NCI-H2107 treated with DMSO at 0.1 percent for 48 hours (cell line): ENCODE results near the gene ADAMTS2.

Source experiments
- DNase-seq: peaks from one replicate; lab custom pipeline; 2025; ENCODE audit not compliant: unreplicated experiment; lab: John Stamatoyannopoulos, UW

The ADAMTS2 gene

DNA sequence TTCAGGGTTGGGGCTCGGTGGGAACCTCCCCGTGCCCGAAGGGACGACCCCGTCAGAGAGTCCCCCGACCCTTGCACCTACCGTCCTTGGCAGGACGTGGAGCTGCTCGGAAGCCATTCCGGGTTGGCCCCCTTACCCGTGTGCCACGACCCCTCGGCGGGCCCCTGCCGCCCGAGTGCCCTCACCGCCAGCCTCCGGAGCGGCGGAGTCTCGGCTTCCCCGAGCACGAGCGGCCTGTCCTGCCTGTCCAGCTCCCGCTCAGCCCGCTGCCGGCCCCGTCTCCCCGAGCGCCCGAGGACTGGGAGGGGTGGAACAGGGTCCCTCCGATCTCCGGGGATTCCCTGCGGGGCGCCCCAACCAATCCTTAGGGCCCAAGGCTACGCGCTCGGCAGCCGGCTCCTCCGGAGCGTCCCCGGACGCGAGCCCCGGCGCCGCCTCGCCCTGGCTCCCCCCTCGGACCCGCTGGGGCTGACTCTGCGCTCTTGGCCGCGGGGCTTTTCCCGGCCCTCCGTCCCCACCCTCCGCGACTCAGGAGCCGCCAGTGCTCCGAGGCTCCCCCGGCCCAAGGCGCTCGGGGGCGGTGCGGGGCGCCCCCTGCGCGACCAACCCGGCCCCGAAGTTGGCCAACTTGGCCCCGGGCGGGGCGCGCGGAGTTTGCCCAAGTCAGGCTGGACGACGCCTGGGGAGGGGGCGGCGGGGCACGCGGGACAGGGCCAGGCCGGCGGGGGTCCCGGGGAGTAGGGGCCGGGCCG is 654 bp downstream of the ADAMTS2 start:
- DNase-seq: no peak

DNA sequence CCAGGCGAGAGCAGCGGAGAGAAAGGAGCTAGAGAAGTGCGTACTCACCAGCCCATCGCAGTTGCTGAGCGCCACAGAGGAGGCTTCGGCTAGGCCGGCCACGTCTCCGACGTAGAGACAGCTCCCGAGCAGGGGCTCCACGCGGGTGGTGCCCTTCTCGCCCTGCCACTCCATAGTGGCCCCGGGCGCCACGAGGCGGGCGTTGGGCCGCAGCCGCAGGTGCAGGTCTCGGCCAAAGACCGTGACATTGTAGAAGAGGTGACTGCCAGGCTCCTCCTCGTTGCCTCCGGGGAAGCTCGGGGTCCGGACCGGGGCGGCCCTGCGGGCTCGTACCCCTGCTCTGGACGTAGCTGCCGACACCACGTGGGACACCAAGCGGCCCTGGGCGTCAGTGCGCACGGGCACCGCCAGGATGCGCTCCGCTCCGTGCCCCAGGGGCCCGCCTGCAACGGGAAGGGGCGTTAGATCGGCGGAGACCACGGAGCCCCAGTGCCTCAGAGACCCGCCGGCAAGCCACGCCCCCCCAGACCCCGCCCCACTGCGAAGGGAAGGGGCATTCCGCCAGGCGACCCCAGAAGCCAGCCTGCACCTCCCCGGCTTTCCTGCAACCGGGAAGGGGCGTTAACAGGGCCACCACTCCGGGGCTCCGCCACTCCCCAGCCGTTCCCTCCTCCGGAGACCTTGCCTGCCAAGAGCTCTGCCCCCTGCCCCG is 1.4 kb downstream of the ADAMTS2 start:
- no peak for DNase-seq

DNA sequence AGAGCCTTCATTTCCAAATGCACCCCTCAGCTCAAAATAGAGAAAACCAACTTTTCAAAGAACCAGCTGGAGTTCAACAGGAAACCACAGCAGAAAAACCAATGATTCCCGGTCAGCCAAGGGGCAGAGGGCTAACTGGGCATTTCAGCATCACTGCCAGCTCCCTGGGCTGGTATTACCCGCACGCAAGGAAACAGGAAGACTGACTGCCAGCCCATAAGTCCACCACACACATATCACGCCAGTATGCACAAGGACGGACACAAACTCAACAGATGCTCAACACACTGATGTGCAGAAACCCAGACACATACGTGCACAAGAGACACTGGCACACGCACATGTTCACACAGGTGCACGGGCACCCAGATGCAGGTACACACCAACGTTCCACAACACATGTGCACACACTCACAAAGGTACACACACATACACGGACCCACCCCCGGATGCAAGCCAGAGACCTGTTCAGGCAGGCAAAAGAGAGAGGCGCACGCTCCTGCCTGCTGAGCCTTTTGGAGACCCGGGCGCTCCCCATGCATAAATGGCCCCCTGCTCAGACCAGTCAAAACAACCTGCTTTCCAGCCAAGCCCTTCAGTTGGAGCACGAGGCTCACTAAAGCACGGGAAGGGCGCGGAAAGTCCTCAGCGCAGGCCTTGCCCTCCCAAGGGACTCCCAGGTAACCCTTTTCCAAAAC is 2.1 kb downstream of the ADAMTS2 start:
- DNase-seq: no peak

DNA sequence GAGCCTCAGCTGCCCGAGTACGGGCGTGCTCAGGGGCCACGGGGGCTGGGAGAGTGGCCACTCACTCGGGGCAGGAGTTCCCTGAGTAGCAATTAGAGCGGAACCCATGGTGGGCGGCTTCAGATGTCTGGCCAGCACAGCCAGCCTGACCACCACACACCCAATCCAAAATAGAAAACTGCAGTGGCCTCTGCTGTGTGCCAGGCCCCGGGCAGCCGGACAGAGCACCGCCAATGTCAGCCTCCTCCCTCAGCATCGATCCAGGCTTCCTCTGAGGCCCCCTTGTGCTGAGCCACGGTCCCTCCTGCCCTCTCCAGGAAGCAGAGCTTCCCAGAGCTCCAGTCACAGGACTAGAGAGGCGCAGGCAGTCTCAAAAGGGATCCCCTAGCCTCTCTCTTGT is 2.7 kb downstream of the ADAMTS2 start:
- no peak for DNase-seq

DNA sequence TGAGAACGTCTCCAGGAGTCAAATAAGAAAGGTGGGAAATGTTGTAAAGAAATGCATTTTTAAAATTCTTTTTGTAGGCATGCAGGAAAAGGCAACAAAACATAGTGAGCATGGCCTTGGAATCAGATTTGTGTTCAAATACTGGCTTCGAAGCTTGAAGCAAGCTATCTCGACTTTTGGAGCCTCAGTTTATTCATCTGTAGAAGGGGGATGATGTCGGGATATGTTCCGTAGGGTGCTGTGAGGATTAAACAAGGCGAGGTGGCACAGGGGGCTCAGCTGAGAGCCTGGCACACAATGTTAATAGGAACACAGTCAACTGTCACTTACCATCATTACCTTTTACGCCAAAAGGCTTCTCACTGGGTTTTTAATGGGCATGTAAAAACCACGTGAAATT is 4.8 kb downstream of the ADAMTS2 start:
- DNase-seq: no peak

DNA sequence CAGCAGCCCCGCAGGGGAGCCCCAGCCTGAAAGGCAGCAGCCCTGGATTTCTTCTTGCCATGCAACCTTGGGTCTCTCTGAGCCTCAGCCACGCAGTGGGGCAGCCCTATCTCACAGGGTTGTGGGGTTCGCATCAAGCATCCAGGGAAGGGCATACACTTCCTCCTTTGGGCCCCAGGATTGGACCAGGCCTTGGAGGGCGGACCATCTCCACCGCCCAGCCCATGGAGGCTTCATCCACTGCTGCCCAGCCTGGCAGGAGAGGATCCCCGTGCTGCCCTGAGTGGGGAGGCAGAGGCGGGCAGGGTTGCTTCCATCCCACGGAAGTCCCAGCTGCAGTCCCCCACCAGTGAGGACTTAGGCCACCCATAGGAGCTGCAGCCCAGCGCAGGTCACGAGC is 5.3 kb downstream of the ADAMTS2 start:
- no peak for DNase-seq

DNA sequence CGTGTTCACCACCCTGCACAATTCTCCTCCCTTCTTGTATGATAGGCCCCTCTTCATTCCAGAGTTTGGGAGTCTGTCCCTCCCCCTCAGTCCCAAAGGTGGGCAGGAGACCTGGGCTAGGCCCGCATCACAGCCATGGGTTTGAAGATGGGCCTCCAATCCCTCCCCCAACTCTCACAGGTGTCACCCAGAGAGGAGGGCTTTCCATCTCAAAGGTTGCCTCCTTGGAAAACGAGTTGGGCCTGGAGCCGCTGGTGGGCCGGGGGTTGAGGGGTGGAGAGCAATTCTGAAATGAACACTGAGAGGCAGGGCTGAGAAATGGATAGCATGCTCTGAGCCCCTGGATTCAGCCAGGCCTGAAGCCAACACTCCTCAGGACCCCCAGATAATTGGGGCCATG is 6.2 kb downstream of the ADAMTS2 start:
- no peak for DNase-seq

DNA sequence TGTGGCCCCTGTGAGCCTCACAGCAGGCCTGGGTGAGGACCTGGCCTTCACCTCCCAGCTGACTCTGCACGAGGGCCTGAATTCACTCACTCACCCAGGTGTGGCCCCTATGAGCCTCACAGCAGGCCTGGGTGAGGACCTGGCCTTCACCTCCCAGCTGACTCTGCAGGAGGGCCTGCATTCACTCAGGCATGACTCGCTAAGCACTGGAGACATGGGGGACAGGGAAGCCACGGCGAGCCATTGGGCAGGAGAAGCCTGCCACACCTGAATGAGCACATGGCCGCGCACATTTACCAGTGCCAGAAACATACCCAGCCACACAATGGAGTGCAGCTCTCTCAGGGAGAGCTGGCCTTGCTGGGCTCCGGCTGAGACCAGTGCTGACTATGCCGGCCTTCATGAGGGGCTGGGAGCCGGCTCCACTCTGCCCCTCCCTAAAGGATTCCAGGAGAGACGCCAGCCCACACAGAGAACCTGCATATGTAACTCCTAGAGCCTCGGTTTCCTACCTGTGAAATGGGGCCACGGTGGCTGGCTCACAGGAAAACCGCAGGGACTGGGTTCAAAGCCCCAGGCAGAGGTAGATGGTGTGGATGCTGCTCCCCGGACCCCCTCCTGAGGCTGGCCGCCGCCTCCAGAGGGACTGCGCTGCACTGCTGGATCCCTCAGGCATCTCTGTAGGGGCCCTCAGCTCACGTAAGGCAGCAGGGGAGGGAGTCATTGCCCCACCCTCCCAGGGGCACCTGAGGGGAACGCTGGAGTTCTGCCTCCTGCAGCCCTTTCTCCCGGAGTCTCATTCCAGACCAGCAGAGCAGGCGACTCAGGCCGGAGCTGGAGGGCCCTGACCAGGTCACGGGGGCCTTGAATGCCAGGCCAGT is 7.2 kb downstream of the ADAMTS2 start:
- no peak for DNase-seq

DNA sequence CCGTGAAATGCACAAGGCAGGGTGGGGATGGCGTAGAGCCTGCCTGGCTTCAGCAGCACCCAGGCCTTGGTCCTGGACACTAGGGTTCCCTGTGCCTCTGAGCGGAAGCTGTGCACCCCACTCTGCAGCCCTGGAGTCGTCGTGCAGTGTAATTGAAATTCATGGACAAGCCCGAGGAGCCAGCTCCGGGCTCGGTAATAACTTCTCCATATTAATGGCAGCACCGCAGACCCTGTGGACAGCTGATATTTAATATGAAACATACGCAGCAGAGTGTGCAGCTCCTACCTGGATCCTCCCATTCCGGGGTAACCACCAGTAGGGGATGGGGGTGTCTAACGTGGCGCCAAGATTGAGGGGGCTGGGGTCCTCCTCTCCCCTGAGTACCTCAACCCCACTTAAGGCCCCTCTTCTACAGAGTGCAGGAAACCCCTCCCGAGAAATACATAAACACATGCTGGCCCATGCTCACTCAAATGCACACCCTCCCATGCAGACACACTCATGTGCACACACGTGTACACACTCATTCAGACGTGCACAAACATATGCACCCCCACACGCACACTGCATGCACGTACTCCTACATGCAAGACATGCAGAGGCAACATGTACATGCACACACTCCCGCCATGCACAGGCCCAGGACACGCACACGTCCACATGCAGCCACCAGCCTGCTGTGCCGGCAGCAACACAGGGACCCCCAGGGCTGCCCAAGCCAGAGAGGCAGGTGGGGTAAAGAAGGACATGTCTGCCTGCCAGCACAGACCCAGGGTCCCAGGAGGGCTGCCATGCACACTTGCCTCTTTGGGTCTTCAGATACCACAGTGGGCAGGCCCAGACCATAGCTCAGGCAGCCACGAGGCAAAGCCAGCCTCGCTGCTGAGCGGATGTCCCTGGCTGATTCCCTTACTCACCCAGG is 8.1 kb downstream of the ADAMTS2 start:
- DNase-seq: no peak

DNA sequence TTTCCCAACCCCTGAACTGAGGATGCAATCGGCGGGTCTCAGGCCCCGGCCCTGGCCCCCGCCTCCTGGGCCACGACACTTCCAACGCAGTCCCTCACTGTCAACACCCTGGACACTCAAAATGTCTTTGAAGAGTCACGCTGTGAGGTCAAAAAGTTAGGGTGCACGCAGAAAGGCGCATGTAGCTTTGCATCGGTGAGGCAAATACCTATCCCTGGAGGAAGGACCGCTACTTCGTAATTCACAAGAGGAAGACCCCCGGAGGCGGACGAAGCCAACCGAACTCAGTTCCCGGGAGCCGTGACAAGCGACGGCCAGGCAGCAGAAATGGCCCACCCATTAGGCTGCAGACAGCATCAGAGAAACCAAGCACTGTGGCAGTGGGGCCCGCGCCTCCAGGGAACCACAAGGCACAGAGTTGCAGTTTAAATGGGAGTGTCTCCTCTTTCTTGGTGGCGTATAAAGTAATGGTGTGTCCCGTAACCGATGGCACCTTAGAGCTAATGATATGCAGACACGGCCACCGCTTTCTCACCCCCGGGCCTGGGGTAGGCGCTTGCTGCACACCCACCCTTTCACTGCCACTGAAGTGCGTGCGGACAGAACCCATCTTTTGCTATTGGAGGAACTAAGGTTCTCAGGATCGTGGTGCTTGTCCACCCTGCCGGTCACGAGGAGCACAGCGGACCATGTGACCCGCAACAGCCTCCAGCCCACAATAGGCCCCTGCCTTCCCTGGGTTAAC is 9.0 kb downstream of the ADAMTS2 start:
- no peak for DNase-seq

DNA sequence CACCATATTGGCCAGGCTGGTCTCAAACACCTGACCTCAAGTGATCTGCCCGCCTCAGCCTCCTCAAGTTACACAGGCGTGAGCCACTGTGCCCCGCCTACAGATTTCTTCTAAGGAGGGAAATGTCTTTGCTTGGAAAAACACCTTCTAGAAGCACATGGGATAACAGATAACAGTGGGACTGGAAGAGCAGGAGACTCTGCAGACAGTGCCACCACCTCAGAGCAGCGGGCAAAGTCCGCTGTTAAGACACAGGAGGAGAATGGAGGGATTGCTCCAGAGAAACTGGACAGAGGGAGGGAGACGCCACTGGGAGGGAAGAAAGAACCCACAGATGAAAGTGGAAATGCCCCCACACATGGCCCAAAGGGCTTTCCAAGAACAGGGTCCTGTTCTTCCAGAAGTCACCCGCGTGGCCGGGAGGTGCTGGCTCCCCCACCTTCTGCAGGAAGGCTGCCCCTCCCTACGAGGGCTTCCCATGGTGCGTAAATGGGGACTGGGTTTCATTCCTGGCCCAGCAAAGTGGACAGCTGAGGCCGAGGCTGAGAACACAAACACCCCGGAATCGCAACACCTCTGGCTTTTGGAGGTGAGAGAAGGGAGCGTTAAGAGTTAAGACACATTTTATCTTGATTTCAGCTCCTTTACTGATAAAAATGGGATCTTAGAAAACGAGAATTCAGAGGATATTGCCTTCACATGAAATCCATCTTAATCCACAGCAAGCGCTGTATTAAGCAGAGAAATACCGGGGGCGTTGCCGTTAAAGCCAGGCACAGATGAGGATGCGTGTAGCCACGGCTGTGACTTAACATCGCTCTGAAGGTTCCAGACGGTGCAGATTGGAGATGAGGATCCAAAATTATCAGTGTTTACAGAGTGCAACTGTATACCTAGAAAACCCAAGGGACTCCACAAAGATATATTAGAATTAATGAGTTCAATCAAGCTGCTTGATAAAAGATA is 11.2 kb downstream of the ADAMTS2 start:
- no peak for DNase-seq

DNA sequence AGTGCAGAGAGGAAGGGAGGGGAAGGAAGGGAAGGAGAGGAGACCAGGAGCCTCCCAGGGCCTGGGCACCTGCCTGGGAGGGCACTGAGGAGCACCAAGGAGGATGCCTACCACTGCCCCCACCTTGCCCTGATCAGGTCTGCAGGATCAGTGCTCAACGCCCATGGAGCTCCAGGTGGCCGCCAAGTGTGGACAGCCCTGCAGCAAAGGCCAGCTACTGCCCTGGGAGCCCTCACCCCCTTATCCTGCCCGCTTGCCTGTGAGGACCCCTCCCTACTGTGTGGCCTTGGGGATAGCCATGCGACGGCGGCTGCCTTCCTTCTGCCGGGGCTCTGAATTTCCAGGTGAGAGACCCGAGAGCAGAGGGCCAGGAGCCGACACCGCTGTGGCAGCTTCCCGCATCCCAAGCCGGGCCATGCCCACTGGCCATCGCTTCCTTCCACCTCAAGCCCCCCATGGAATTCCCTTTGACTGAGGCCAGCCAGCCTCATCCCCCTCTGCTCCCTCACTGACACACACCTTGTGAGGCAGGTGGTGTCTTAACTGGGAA is 12.4 kb downstream of the ADAMTS2 start:
- DNase-seq: no peak

DNA sequence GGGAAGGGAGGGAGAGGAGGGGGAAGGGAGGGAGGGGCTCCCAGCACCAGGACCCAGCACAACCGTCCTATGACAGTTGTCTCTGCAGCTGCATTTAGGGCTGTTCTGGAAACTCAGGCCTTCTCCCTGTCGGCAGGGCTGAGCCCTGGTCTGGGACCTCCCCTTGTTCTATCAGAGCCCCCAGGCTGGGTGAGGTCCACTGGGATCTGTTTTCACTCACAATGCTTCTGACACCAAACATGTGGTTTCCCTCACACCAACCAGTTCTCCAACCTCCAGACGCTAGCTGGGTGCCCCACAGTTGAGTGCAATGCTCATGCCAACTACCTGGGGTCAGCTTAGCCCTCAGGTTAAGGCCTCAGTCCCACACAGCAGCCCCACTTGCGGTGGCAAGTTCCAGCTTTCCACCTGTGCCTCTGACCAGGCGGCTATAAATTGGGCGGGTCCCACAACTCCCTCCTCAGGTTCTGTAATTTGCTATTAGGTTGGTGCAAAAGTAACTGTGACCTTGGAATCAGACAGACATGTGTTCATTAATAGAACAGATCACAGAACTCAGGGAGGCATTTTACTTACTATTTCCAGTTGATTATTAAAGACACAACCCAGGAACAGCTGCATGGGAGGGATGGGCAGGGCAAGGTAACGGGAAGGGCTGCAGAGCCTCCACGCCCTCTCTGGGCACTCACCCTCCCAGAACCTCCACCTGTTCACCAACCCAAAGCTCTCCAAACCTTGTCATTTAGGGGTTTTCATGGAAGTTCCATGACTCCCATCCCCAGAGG is 13.5 kb downstream of the ADAMTS2 start:
- DNase-seq: no peak

DNA sequence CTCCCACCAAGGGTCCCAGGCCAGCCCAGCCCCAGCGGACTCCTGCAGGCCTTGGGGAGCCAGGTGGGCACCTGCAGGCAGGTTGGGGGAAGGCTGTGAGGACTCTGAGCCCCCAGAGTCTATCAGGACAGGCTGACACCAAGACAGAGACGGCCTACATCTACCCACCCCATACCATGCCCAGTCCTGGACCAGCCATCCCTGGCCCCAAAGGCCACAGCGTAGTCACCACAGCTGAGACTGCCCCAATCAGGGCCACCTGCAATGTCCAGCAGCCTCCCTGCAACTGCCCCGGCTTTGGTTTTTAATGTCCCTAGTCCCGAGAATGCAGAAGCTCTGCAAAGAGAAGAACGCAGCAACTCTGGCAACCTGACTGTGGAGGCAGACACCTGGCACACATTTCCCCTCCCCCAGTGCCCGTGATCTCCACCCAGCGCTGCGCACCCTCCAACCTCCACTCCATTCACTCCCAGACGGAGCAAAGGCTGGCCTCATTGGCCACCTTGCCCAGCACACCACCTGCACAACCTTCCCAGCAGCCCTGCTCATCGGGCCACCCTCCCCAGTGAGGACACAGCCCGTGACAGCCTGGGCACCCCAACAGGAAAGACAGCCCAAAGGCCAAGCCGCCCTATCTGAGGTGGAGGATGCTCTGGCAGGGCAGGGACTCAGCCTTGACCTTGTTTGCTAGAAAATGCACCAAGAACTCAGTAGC is 14.9 kb downstream of the ADAMTS2 start:
- no peak for DNase-seq

DNA sequence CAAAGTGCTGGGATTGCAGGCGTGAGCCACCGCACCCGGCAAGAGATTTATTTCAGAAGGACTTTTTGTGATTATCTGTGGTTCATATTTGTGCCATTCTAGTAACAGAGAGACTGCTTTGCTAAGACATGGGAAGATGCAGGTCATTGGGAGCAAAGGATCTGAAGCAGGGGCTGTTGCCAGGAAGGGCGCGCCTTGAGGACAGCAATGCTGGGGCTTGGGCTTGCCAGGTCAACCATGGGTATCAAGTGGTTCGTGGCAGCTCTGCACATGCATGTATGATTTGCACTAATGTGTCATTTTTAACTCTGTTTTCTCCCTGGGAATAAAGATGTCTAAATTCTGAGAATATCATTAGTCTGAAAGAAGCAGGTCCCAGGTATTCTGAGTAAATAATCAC is 17.0 kb downstream of the ADAMTS2 start:
- no peak for DNase-seq

DNA sequence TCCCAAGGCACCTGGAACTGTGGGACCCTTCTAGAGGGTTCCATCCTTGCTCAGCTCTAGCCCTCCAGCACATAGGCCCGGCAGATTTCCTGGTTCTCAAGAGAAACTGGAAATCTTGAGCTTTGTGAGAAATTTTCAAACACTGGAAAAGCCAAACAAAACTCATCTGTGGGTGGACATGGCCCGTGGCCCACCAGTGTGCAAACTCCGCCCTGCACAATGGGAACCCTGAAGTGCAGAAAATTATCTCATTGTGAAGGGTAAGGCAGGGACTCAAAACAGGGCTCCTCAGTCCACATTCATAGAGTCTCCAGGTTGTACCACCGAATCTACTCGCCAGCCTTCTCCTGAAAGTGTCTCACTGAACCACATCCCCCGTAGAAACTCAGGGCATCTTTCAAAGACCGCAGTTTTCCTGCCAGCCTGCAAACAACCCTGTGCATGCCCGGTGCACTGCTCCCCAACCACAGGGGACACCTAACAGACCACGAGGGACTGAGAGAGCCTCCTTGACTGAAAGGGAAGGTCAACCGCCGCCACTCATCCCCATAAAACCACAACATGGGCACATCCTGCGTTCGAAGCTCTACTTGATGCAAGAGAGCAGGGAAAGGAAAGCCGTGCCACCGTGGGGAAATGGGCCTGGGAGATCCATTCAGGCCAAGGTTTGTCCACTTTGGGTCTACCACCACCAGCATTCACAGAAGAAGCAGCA is 18.1 kb downstream of the ADAMTS2 start:
- no peak for DNase-seq
